GM18508 (cell line): ENCODE results near the gene CCDC174.

ENCODE experiments used
- ATAC-seq: cut with Tn5 transposase; IDR thresholded peaks from one replicate; pipeline ENCODE4 v1.9.1; 2021; ENCODE audit warnings: moderate number of reproducible peaks; ENCODE audit not compliant: insufficient read depth, unreplicated experiment

The CCDC174 gene

GRCh38 chr3:14624498-14624897, 27.1 kb upstream of the CCDC174 start:
- no peak for ATAC-seq

GRCh38 chr3:14625443-14625842, 26.1 kb upstream of the CCDC174 start:
- no peak for ATAC-seq

- ATAC-seq = no peak
These were observed 23.7 kb upstream of the CCDC174 start for GRCh38 chr3:14627815-14628214.

- ATAC-seq = no peak
These were observed 23.2 kb upstream of the CCDC174 start for GRCh38 chr3:14628406-14628805.

GRCh38 chr3:14630404-14631100, 21.0 kb upstream of the CCDC174 start:
- no peak for ATAC-seq

- no peak for ATAC-seq
These were observed 20.5 kb upstream of the CCDC174 start for GRCh38 chr3:14631101-14631497.

GRCh38 chr3:14631687-14632441, 19.7 kb upstream of the CCDC174 start:
- ATAC-seq = no peak

- no peak for ATAC-seq
These were observed 19.1 kb upstream of the CCDC174 start for GRCh38 chr3:14632442-14632930.

GRCh38 chr3:14633417-14633816, 18.1 kb upstream of the CCDC174 start:
- no peak for ATAC-seq

GRCh38 chr3:14633819-14634424, 17.6 kb upstream of the CCDC174 start:
- ATAC-seq = no peak

GRCh38 chr3:14634763-14635400, 16.7 kb upstream of the CCDC174 start:
- ATAC-seq = no peak

- no peak for ATAC-seq
These were observed 15.0 kb upstream of the CCDC174 start for GRCh38 chr3:14636496-14637087.

GRCh38 chr3:14640157-14640562, 11.4 kb upstream of the CCDC174 start:
- no peak for ATAC-seq

GRCh38 chr3:14640734-14641133, 10.8 kb upstream of the CCDC174 start:
- ATAC-seq = no peak

- ATAC-seq = no peak
These were observed 10.2 kb upstream of the CCDC174 start for GRCh38 chr3:14641346-14641745.

GRCh38 chr3:14645453-14645852, 6.1 kb upstream of the CCDC174 start:
- no peak for ATAC-seq

GRCh38 chr3:14646131-14646573, 5.4 kb upstream of the CCDC174 start:
- ATAC-seq = no peak

GRCh38 chr3:14646589-14647413, 4.8 kb upstream of the CCDC174 start:
- ATAC-seq = no peak
